K562 (cell line): ENCODE data around the gene DDX23. TPM values are rescaled to one million over a fixed set of nuclear protein-coding genes. Genes with fewer than 3 reads are reported as not detected.

Experiments
- CEBPG ChIP-seq, 3 experiments: fragments of 200-800 bp in 1 of 3; sonication (Bioruptor generic) in 1 of 3; sonication (generic) in 1 of 3; formaldehyde crosslinking in 1 of 3; IDR thresholded peaks in 2 of 3; conservative IDR thresholded peaks in 1 of 3; 2 replicates each; pipeline versions ENCODE4 v1.6.1 to v1.8.0; 2016 to 2022; ENCODE audit warnings: missing compliant biosample characterization in 2 of 3, missing genetic modification characterization in 2 of 3, mild to moderate bottlenecking in 1 of 3, missing genetic modification reagents in 1 of 3
- FIP1L1 ChIP-seq: fragments of 200-400 bp; formaldehyde crosslinking; IDR thresholded peaks from 2 replicates; pipeline ENCODE4 v1.6.1; 2018; ENCODE audit warnings: mild to moderate bottlenecking, low read depth, low read length; ENCODE audit not compliant: poor library complexity, severe bottlenecking
- RAD21 ChIP-seq, 2 experiments: fragments of 250-450 bp in 1 of 2; fragments of 450-650 bp in 1 of 2; sonication (Bioruptor Pico) in 1 of 2; formaldehyde crosslinking in 1 of 2; IDR thresholded peaks in 1 of 2; conservative IDR thresholded peaks in 1 of 2; 2 replicates each; pipeline versions ENCODE4 v1.4.0 to v1.8.0; 2020 to 2022; ENCODE audit warnings: mild to moderate bottlenecking in 2 of 2, moderate library complexity in 1 of 2
- RERE ChIP-seq: sonication (generic); formaldehyde crosslinking; IDR thresholded peaks from 2 replicates; pipeline ENCODE4 v1.8.0; 2023; ENCODE audit warnings: missing genetic modification reagents, mild to moderate bottlenecking, borderline replicate concordance
- SMARCE1 ChIP-seq: fragments of 450-650 bp; IDR thresholded peaks from 2 replicates; pipeline ENCODE4 v1.7.1; 2016; ENCODE audit warnings: mild to moderate bottlenecking
- TBP ChIP-seq: optimal IDR thresholded peaks from 2 replicates; pipeline ENCODE3; 2011; ENCODE audit warnings: low read depth, low read length, improper control_type of control experiment
- TEAD1 ChIP-seq, 2 experiments: fragments of 450-650 bp in 1 of 2; sonication (generic) in 1 of 2; formaldehyde crosslinking; IDR thresholded peaks; 2 replicates each; pipeline versions ENCODE4 v1.4.0 to v1.8.0; 2020 to 2022; ENCODE audit warnings: mild to moderate bottlenecking in 2 of 2, missing genetic modification reagents in 1 of 2
- YY1 ChIP-seq, 3 experiments: IDR thresholded peaks; 2 replicates each; pipeline ENCODE4 v1.6.1; 2011; ENCODE audit warnings: low read length in 2 of 3, mild to moderate bottlenecking in 2 of 3, moderate library complexity in 2 of 3, borderline replicate concordance in 1 of 3, control low read depth in 1 of 3, low read depth in 1 of 3; ENCODE audit not compliant: insufficient read depth in 3 of 3, insufficient replicate concordance in 2 of 3, control insufficient read depth in 1 of 3, insufficient read length in 1 of 3; ENCODE audit errors: extremely low read depth in 1 of 3
- polyA plus RNA-seq, 8 experiments: library from polyadenylated mRNA; depleted of rRNA in 4 of 8; stranded (reverse) in 5 of 8; unstranded in 3 of 8; fragments of >200 nt; fragmentation: Nextera tagmentation in 2 of 8; fragmentation: Illumina TruSeq in 1 of 8; extraction: Ambion mirVana in 2 of 8; extraction: Trizol in 1 of 8; gene quantifications; 2 replicates each; pipeline versions ENCODE4 v1.2.1 to v1.2.3, GENCODE V29; 2011 to 2014; ENCODE audit warnings: inconsistent platforms in 1 of 8, missing spikeins in 1 of 8
- total RNA-seq, 7 experiments: library from RNA; depleted of rRNA in 6 of 7; stranded (reverse); fragments of >200 nt in 6 of 7; fragmentation: Illumina TruSeq in 2 of 7; extraction: Trizol in 2 of 7; gene quantifications; 2 replicates each; pipeline versions ENCODE4 v1.2.1 to v1.2.3, GENCODE V29; 2011 to 2021; ENCODE audit warnings: low replicate concordance in 1 of 7

DDX23 gene
- total and polyA plus RNA-seq, 9 of the 15 experiments (the other 6 are each of a cell fraction or from before 2014, with no cell fraction given), result 32.4 to 138 (median 104) TPM

- TF ChIP-seq YY1 (IDR thresholded peaks at IDR 0.05; ENCODE audit: borderline replicate concordance in 1 of 3, control insufficient read depth in 1 of 3, extremely low read depth in 1 of 3, insufficient read depth in 3 of 3, insufficient read length in 1 of 3, insufficient replicate concordance in 2 of 3, low read depth in 1 of 3, low read length in 2 of 3) (peak in 1 of 3 experiments; percentile 10), TEAD1 (CRISPR knock-in tag; IDR thresholded peaks at IDR 0.05) (no peak), TBP (peak; percentile 94), SMARCE1 (no peak), CEBPG (CRISPR knock-in tag; IDR thresholded peaks at IDR 0.05) (peak; percentile 57; the same call in 1 of the 2 replicates), CEBPG (tag; conservative IDR thresholded peaks at IDR 0.05 in 1 of 2, IDR thresholded peaks at IDR 0.05 in 1 of 2) (peak in 1 of 2 experiments; percentile 74; a peak in 2 of 4 replicates), RAD21 (CRISPR knock-in tag; conservative IDR thresholded peaks at IDR 0.05 in 1 of 2, IDR thresholded peaks at IDR 0.05 in 1 of 2) (no peak), FIP1L1 (no peak), RERE (CRISPR knock-in tag) (no peak)
These were observed 13.5 kb upstream of the DDX23 start, which contains the start of gene RND1 (continued) for GRCh38 chr12:48865281-48866051.
